ENCODE data around the gene TMEM185B. TPM values are rescaled to one million over a fixed set of nuclear protein-coding genes. Genes with fewer than 3 reads are reported as not detected.
A peak's percentile ranks its signal among the peaks of the same experiment; 100 is the strongest.

TMEM185B gene
- total and polyA plus RNA-seq, 10 of the 15 experiments (the other 5 are each of a cell fraction or from before 2014, with no cell fraction given), result 2.4 to 20.9 (median 14.5) TPM

GRCh38 chr2:120223034-120223912, at the start of gene TMEM185B (continued):
- TF ChIP-seq, protein P1, sequence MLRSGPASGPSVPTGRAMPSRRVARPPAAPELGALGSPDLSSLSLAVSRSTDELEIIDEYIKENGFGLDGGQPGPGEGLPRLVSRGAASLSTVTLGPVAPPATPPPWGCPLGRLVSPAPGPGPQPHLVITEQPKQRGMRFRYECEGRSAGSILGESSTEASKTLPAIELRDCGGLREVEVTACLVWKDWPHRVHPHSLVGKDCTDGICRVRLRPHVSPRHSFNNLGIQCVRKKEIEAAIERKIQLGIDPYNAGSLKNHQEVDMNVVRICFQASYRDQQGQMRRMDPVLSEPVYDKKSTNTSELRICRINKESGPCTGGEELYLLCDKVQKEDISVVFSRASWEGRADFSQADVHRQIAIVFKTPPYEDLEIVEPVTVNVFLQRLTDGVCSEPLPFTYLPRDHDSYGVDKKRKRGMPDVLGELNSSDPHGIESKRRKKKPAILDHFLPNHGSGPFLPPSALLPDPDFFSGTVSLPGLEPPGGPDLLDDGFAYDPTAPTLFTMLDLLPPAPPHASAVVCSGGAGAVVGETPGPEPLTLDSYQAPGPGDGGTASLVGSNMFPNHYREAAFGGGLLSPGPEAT (IDR thresholded peaks at IDR 0.05; ENCODE audit: low read depth), result 0 out of 2 replicates have a peak, but pooled peaks have one; percentile 22
- TF ChIP-seq RAD51 (IDR thresholded peaks at IDR 0.05) (peak; percentile 71), ZNF274 (IDR thresholded peaks at IDR 0.05; ENCODE audit: insufficient read depth, insufficient read length) (no peak), WRNIP1 (IDR thresholded peaks at IDR 0.05; ENCODE audit: borderline replicate concordance, low read depth, low read length) (no peak), STAT1 (conservative IDR thresholded peaks at IDR 0.05) (peak; percentile 90; the same call in 1 of the 2 replicates), TCF7 (IDR thresholded peaks at IDR 0.05; ENCODE audit: borderline replicate concordance) (no peak), IKZF2 (IDR thresholded peaks at IDR 0.05) (no peak; a peak in 1 of 4 replicates), NFXL1 (IDR thresholded peaks at IDR 0.05; ENCODE audit: borderline replicate concordance) (0 out of 2 replicates have a peak, but pooled peaks have one; percentile 37), EP300 (IDR thresholded peaks at IDR 0.05; ENCODE audit: borderline replicate concordance in 1 of 2, control insufficient read depth in 1 of 2, low read depth in 2 of 2, low read length in 2 of 2) (peak in 1 of 2 experiments; percentile 45; a peak in 1 of 4 replicates), MYC (IDR thresholded peaks at IDR 0.05; ENCODE audit: insufficient read depth, insufficient read length, insufficient replicate concordance, low read length, severe bottlenecking) (peak; percentile 95), CREM (IDR thresholded peaks at IDR 0.05; ENCODE audit: low read depth) (peak; percentile 43; the same call in 1 of the 2 replicates), NFYA (IDR thresholded peaks at IDR 0.05; ENCODE audit: borderline replicate concordance, low read depth, low read length) (no peak), HDAC2 (IDR thresholded peaks at IDR 0.05) (no peak), TBL1XR1 (IDR thresholded peaks at IDR 0.05; ENCODE audit: low read depth, low read length) (no peak), ATF7 (IDR thresholded peaks at IDR 0.05; ENCODE audit: low read depth) (no peak), KDM1A (IDR thresholded peaks at IDR 0.05; ENCODE audit: borderline replicate concordance) (no peak), ZNF24 (IDR thresholded peaks at IDR 0.05) (peak; percentile 60), JUND (IDR thresholded peaks at IDR 0.05; ENCODE audit: low read depth, low read length) (0 out of 2 replicates have a peak, but pooled peaks have one; percentile 6), CEBPZ (IDR thresholded peaks at IDR 0.05; ENCODE audit: low read depth, low read length) (no peak), POU2F2 (IDR thresholded peaks at IDR 0.05; ENCODE audit: borderline replicate concordance, low read depth, low read length) (0 out of 3 replicates have a peak, but pooled peaks have one; percentile 13), RFX5 (IDR thresholded peaks at IDR 0.05; ENCODE audit: low read depth, low read length) (no peak)

All from GM12878 (cell line).